Cardiac muscle cell (in vitro differentiated cells and primary cell): ENCODE measurements around the gene AGPAT3. TPM values are rescaled to one million over a fixed set of nuclear protein-coding genes. Genes with fewer than 3 reads are reported as not detected.

Source experiments
- DNase-seq, 2 donors: peaks; one replicate each; pipeline versions ENCODE4 v3.0.0 to v3.0.0-alpha.2; 2010 to 2017; ENCODE audit warnings: low read depth in 1 of 2, low spot score in 1 of 2
- H3K27ac ChIP-seq: fragments of 200-600 bp; sonication (generic); 2 replicates; pipeline ENCODE4 v1.5.1; 2016
- H3K27me3 ChIP-seq: fragments of 200-600 bp; sonication (generic); 2 replicates; pipeline ENCODE4 v1.6.0; 2016; ENCODE audit warnings: control low read depth
- H3K36me3 ChIP-seq: fragments of 200-600 bp; sonication (generic); 2 replicates; pipeline ENCODE4 v1.5.1; 2016; ENCODE audit warnings: control low read depth
- H3K4me1 ChIP-seq: fragments of 200-600 bp; sonication (generic); 2 replicates; pipeline ENCODE4 v1.8.1; 2017; ENCODE audit warnings: low read depth, mild to moderate bottlenecking, mixed run types
- H3K4me3 ChIP-seq: fragments of 200-600 bp; sonication (generic); 2 replicates; pipeline ENCODE4 v1.5.1; 2016; ENCODE audit warnings: mild to moderate bottlenecking
- H3K9me3 ChIP-seq: fragments of 200-600 bp; sonication (generic); 2 replicates; pipeline ENCODE4 v1.5.1; 2017; ENCODE audit warnings: low read depth, mild to moderate bottlenecking, control low read depth
- CTCF ChIP-seq: IDR thresholded peaks from 2 replicates; pipeline ENCODE4 v1.5.1; 2012; ENCODE audit warnings: low read depth, mild to moderate bottlenecking, low read length
- polyA plus RNA-seq: library from polyadenylated mRNA; unstranded; fragments of >200 nt; fragmentation: Nextera tagmentation; extraction: Ambion mirVana; gene quantifications from 2 replicates; pipeline ENCODE4 v1.2.1, GENCODE V29; 2016
- total RNA-seq: library from RNA; depleted of rRNA; stranded (reverse); fragments of >200 nt; gene quantifications from 2 replicates; pipeline ENCODE4 v1.2.3, GENCODE V29; 2016

Gene AGPAT3
- total and polyA plus RNA-seq, 2 experiments from 2014 or later = 12.4 to 23.6 TPM

GRCh38 chr21:43853851-43854772, 10.9 kb upstream of the AGPAT3 start:
- no peaks in the 10 kb centered on the region for H3K9me3 ChIP-seq
- H3K4me3 ChIP-seq = no peak overlapping the region
- H3K27me3 ChIP-seq = no peaks in the 10 kb centered on the region
- TF ChIP-seq CTCF = no peak
- H3K27ac ChIP-seq = no peak overlapping the region
- peaks cover under 1% of the 10 kb centered on the region for H3K4me1 ChIP-seq
- no peaks in the 10 kb centered on the region for H3K36me3 ChIP-seq
- DNase-seq = no peak

GRCh38 chr21:43854773-43855633, 10.0 kb upstream of the AGPAT3 start:
- TF ChIP-seq CTCF = no peak
- Histone ChIP-seq H3K27me3 (no peaks in the 10 kb centered on the region), H3K36me3 (no peaks in the 10 kb centered on the region), H3K4me3 (no peak overlapping the region), H3K4me1 (peaks cover 9% of the 10 kb centered on the region), H3K27ac (no peak overlapping the region), H3K9me3 (no peaks in the 10 kb centered on the region)
- peak; percentile 22 to 28 for DNase-seq

- no peak for TF ChIP-seq CTCF
- H3K9me3 ChIP-seq = no peaks in the 10 kb centered on the region
- H3K36me3 ChIP-seq = no peaks in the 10 kb centered on the region
Measured at GRCh38 chr21:43855955-43856354, 9.1 kb upstream of the AGPAT3 start.

GRCh38 chr21:43858806-43859648, 6.0 kb upstream of the AGPAT3 start:
- no peaks in the 10 kb centered on the region for H3K9me3 ChIP-seq
- peaks cover 8% of the 10 kb centered on the region for H3K27me3 ChIP-seq
- no peak overlapping the region for H3K4me3 ChIP-seq
- DNase-seq = peak in 1 of 2 donors; percentile 46
- no peaks in the 10 kb centered on the region for H3K36me3 ChIP-seq
- no peak overlapping the region for H3K27ac ChIP-seq
- TF ChIP-seq CTCF = no peak
- peaks cover 14% of the 10 kb centered on the region for H3K4me1 ChIP-seq

More at GRCh38 chr21:43855955-43856354, 9.1 kb upstream of the AGPAT3 start:
- H3K27me3 ChIP-seq = no peaks in the 10 kb centered on the region
- DNase-seq = no peak
- peaks cover 14% of the 10 kb centered on the region for H3K4me1 ChIP-seq
- H3K4me3 ChIP-seq = no peak overlapping the region
- no peak overlapping the region for H3K27ac ChIP-seq

- Histone ChIP-seq H3K27ac (no peak overlapping the region), H3K9me3 (no peaks in the 10 kb centered on the region), H3K4me1 (peaks cover 14% of the 10 kb centered on the region), H3K36me3 (no peaks in the 10 kb centered on the region), H3K27me3 (peaks cover 8% of the 10 kb centered on the region), H3K4me3 (no peak overlapping the region)
- no peak for TF ChIP-seq CTCF
- DNase-seq = no peak
Measured at GRCh38 chr21:43859747-43860214, 5.2 kb upstream of the AGPAT3 start.
